ENCODE data around the gene IQGAP3.
A peak's percentile ranks its signal among the peaks of the same experiment; 100 is the strongest.

IQGAP3 gene

GRCh38 chr1:156489935-156490293 is 82.5 kb downstream of the IQGAP3 start:
- Mint-ChIP-seq H3K4me3 (peak overlapping the region; percentile 63), H3K9me3 (no peaks in the 10 kb centered on the region), H3K36me3 (ENCODE audit: low read depth) (peaks cover 33% of the 10 kb centered on the region), H3K4me1 (ENCODE audit: low read depth) (peaks cover 89% of the 10 kb centered on the region), H3K27ac (peak overlapping the region; percentile 90), H3K27me3 (no peaks in the 10 kb centered on the region)
- no peak for DNase-seq

GRCh38 chr1:156489166-156489934 is 83.0 kb downstream of the IQGAP3 start:
- DNase-seq: peak; percentile 63
- H3K4me3 Mint-ChIP-seq: peak overlapping the region; percentile 63

GRCh38 chr1:156488566-156489165 is 83.7 kb downstream of the IQGAP3 start:
- H3K4me3 Mint-ChIP-seq: peak overlapping the region; percentile 63
- H3K27ac Mint-ChIP-seq: peak overlapping the region; percentile 90
- H3K9me3 Mint-ChIP-seq: no peaks in the 10 kb centered on the region
- DNase-seq: no peak
- peaks cover 87% of the 10 kb centered on the region for H3K4me1 Mint-ChIP-seq (ENCODE audit: low read depth)
- peaks cover 25% of the 10 kb centered on the region for H3K36me3 Mint-ChIP-seq (ENCODE audit: low read depth)
- H3K27me3 Mint-ChIP-seq: no peaks in the 10 kb centered on the region

More at GRCh38 chr1:156489166-156489934, 83.0 kb downstream of the IQGAP3 start:
- Mint-ChIP-seq H3K27ac (peak overlapping the region; percentile 90), H3K9me3 (no peaks in the 10 kb centered on the region), H3K36me3 (ENCODE audit: low read depth) (peaks cover 28% of the 10 kb centered on the region), H3K4me1 (ENCODE audit: low read depth) (peaks cover 88% of the 10 kb centered on the region), H3K27me3 (no peaks in the 10 kb centered on the region)

- H3K9me3 Mint-ChIP-seq: no peaks in the 10 kb centered on the region
- H3K27me3 Mint-ChIP-seq: no peaks in the 10 kb centered on the region
- H3K4me3 Mint-ChIP-seq: peak overlapping the region; percentile 63
- peaks cover 83% of the 10 kb centered on the region for H3K4me1 Mint-ChIP-seq (ENCODE audit: low read depth)
- peak overlapping the region; percentile 90 for H3K27ac Mint-ChIP-seq
- H3K36me3 Mint-ChIP-seq (ENCODE audit: low read depth): peaks cover 29% of the 10 kb centered on the region
- no peak for DNase-seq
Measured at GRCh38 chr1:156487862-156488261, 84.5 kb downstream of the IQGAP3 start.

GRCh38 chr1:156486421-156487344 is 85.7 kb downstream of the IQGAP3 start:
- Mint-ChIP-seq H3K9me3 (no peaks in the 10 kb centered on the region), H3K36me3 (ENCODE audit: low read depth) (peaks cover 29% of the 10 kb centered on the region), H3K27me3 (no peaks in the 10 kb centered on the region), H3K4me1 (ENCODE audit: low read depth) (peaks cover 83% of the 10 kb centered on the region), H3K27ac (peak overlapping the region; percentile 90), H3K4me3 (no peak overlapping the region)
- DNase-seq: no peak

- H3K9me3 Mint-ChIP-seq: no peaks in the 10 kb centered on the region
- H3K36me3 Mint-ChIP-seq (ENCODE audit: low read depth): peaks cover 34% of the 10 kb centered on the region
- H3K4me3 Mint-ChIP-seq: no peak overlapping the region
- DNase-seq: no peak
- peak overlapping the region; percentile 90 for H3K27ac Mint-ChIP-seq
- peaks cover 83% of the 10 kb centered on the region for H3K4me1 Mint-ChIP-seq (ENCODE audit: low read depth)
- no peaks in the 10 kb centered on the region for H3K27me3 Mint-ChIP-seq
Measured at GRCh38 chr1:156485984-156486383, 86.4 kb downstream of the IQGAP3 start.

GRCh38 chr1:156484480-156485058 is 87.8 kb downstream of the IQGAP3 start:
- Mint-ChIP-seq H3K27ac (peak overlapping the region; percentile 65), H3K36me3 (ENCODE audit: low read depth) (peaks cover 48% of the 10 kb centered on the region)

GRCh38 chr1:156483397-156483796 is 89.0 kb downstream of the IQGAP3 start:
- no peak for DNase-seq
- Mint-ChIP-seq H3K9me3 (no peaks in the 10 kb centered on the region), H3K27me3 (no peaks in the 10 kb centered on the region), H3K4me3 (no peak overlapping the region), H3K36me3 (ENCODE audit: low read depth) (peaks cover 60% of the 10 kb centered on the region), H3K27ac (peak overlapping the region; percentile 56), H3K4me1 (ENCODE audit: low read depth) (peaks cover 66% of the 10 kb centered on the region)

More at GRCh38 chr1:156484480-156485058, 87.8 kb downstream of the IQGAP3 start:
- DNase-seq: no peak
- Mint-ChIP-seq H3K9me3 (no peaks in the 10 kb centered on the region), H3K27me3 (no peaks in the 10 kb centered on the region), H3K4me3 (no peak overlapping the region), H3K4me1 (ENCODE audit: low read depth) (peaks cover 78% of the 10 kb centered on the region)

- Mint-ChIP-seq H3K27ac (peak overlapping the region; percentile 48), H3K36me3 (ENCODE audit: low read depth) (peaks cover 65% of the 10 kb centered on the region), H3K9me3 (no peaks in the 10 kb centered on the region), H3K27me3 (no peaks in the 10 kb centered on the region), H3K4me3 (no peak overlapping the region), H3K4me1 (ENCODE audit: low read depth) (peaks cover 62% of the 10 kb centered on the region)
- DNase-seq: no peak
Measured at GRCh38 chr1:156482276-156482675, 90.1 kb downstream of the IQGAP3 start.

GRCh38 chr1:156481527-156481926 is 90.8 kb downstream of the IQGAP3 start:
- peak overlapping the region; percentile 9 for H3K4me3 Mint-ChIP-seq
- H3K9me3 Mint-ChIP-seq: no peaks in the 10 kb centered on the region
- peaks cover 62% of the 10 kb centered on the region for H3K4me1 Mint-ChIP-seq (ENCODE audit: low read depth)
- H3K27me3 Mint-ChIP-seq: no peaks in the 10 kb centered on the region
- no peak for DNase-seq
- peak overlapping the region; percentile 62 for H3K27ac Mint-ChIP-seq
- peaks cover 72% of the 10 kb centered on the region for H3K36me3 Mint-ChIP-seq (ENCODE audit: low read depth)

- Mint-ChIP-seq H3K27ac (peak overlapping the region; percentile 62), H3K27me3 (no peaks in the 10 kb centered on the region), H3K9me3 (no peaks in the 10 kb centered on the region), H3K36me3 (ENCODE audit: low read depth) (peaks cover 78% of the 10 kb centered on the region), H3K4me3 (peak overlapping the region; percentile 3), H3K4me1 (ENCODE audit: low read depth) (peaks cover 64% of the 10 kb centered on the region)
- DNase-seq: peak; percentile 83
Measured at GRCh38 chr1:156480411-156481192, 91.8 kb downstream of the IQGAP3 start.

GRCh38 chr1:156480016-156480370 is 92.4 kb downstream of the IQGAP3 start:
- Mint-ChIP-seq H3K36me3 (ENCODE audit: low read depth) (peaks cover 84% of the 10 kb centered on the region), H3K27me3 (no peaks in the 10 kb centered on the region), H3K4me1 (ENCODE audit: low read depth) (peaks cover 68% of the 10 kb centered on the region), H3K27ac (peak overlapping the region; percentile 70), H3K4me3 (no peak overlapping the region), H3K9me3 (no peaks in the 10 kb centered on the region)
- no peak for DNase-seq

- no peak overlapping the region for H3K4me3 Mint-ChIP-seq
- DNase-seq: no peak
- H3K27me3 Mint-ChIP-seq: no peaks in the 10 kb centered on the region
- H3K9me3 Mint-ChIP-seq: no peaks in the 10 kb centered on the region
- peaks cover 66% of the 10 kb centered on the region for H3K4me1 Mint-ChIP-seq (ENCODE audit: low read depth)
- H3K27ac Mint-ChIP-seq: peak overlapping the region; percentile 75
- peaks cover 90% of the 10 kb centered on the region for H3K36me3 Mint-ChIP-seq (ENCODE audit: low read depth)
Measured at GRCh38 chr1:156479093-156480015, 93.0 kb downstream of the IQGAP3 start.
